ENCODE measurements around the gene ABI3. TPM values are rescaled to one million over a fixed set of nuclear protein-coding genes. Genes with fewer than 3 reads are reported as not detected.

Gene ABI3
- total RNA-seq, 1 experiment from 2014 or later: not detected

- CTCF ChIA-PET: no interaction called here
- DNase-seq: no peak
- Histone ChIP-seq H3K4me3 (no peak overlapping the region), H3K36me3 (ENCODE audit: low read depth) (no peaks in the 10 kb centered on the region), H3K27ac (no peak overlapping the region; the same call in 1 of the 2 replicates), H3K4me1 (replicated peaks; ENCODE audit: insufficient read depth) (peaks cover 12% of the 10 kb centered on the region), H3K4me2 (peak overlapping the region; percentile 87), H4K20me1 (ENCODE audit: insufficient read depth) (no peaks in the 10 kb centered on the region), H3K9me2 (ENCODE audit: insufficient read depth) (no peaks in the 10 kb centered on the region), H3K9me3 (ENCODE audit: insufficient read depth, low read depth) (peaks cover under 1% of the 10 kb centered on the region; the same call in 1 of the 2 replicates), H3K27me3 (ENCODE audit: insufficient read depth, low read depth) (no peaks in the 10 kb centered on the region), H2AFZ (0 out of 2 replicates have a peak overlapping the region, but pooled peaks have one; percentile 7), H3F3A (ENCODE audit: insufficient read depth, low read depth) (peaks cover 14% of the 10 kb centered on the region), H3K79me2 (ENCODE audit: low read depth) (no peaks in the 10 kb centered on the region)
- intact Hi-C loops (cut with micrococcal nuclease; ENCODE audit: unreplicated experiment): loop anchor here (5.0 to 10.0 kb wide), 3 partner anchors 36 to 296 kb away; partner anchors contain the start of gene ATP5MC1
- no peak for TF ChIP-seq CTCF (conservative IDR thresholded peaks at IDR 0.05)
- no TSS peak for BruUV-seq (replicated peaks)
- POLR2A ChIA-PET (ENCODE audit: unreplicated experiment): interaction anchor here (0.7 kb wide), 2 partner anchors 51 to 224 kb away, joined by 3 to 7 read pairs; partner anchors contain the start of gene PHB1
Measured at GRCh38 chr17:49190932-49191331, 19.6 kb upstream of the ABI3 start.

- H3K9me3 ChIP-seq (ENCODE audit: insufficient read depth, low read depth): no peaks in the 10 kb centered on the region; the same call in 1 of the 2 replicates
- no peaks in the 10 kb centered on the region for H3K79me2 ChIP-seq (ENCODE audit: low read depth)
- peak overlapping the region; percentile 93 for H2AFZ ChIP-seq
- ChIA-PET POLR2A (ENCODE audit: unreplicated experiment) (interaction anchor here (0.7 kb wide), 1 partner anchor 223 kb away, joined by 7 read pairs; the partner anchor contains the start of gene PHB1), CTCF (interaction anchor here (0.6 kb wide), 1 partner anchor 144 kb away, joined by 4 read pairs; no protein-coding TSS in a partner anchor)
- no peaks in the 10 kb centered on the region for H3K9me2 ChIP-seq (ENCODE audit: insufficient read depth)
- peak overlapping the region; percentile 87 for H3K4me2 ChIP-seq
- peak overlapping the region; percentile 87 for H3K27ac ChIP-seq
- H3K4me3 ChIP-seq: peak overlapping the region; percentile 74
- no peaks in the 10 kb centered on the region for H3K36me3 ChIP-seq (ENCODE audit: low read depth)
- no peaks in the 10 kb centered on the region for H4K20me1 ChIP-seq (ENCODE audit: insufficient read depth)
- H3K27me3 ChIP-seq (ENCODE audit: insufficient read depth, low read depth): no peaks in the 10 kb centered on the region
- TF ChIP-seq EZH2 (IDR thresholded peaks at IDR 0.05; ENCODE audit: low read depth): no peak
- no peak for TF ChIP-seq CTCF (conservative IDR thresholded peaks at IDR 0.05)
- H3F3A ChIP-seq (ENCODE audit: insufficient read depth, low read depth): peaks cover 19% of the 10 kb centered on the region
- no peak for DNase-seq
- intact Hi-C loops (cut with micrococcal nuclease; ENCODE audit: unreplicated experiment): loop anchor here (5.0 to 10.0 kb wide), 3 partner anchors 36 to 297 kb away; partner anchors contain the start of gene ATP5MC1
- no TSS peak for BruUV-seq (replicated peaks)
- H3K4me1 ChIP-seq (replicated peaks; ENCODE audit: insufficient read depth): peaks cover 12% of the 10 kb centered on the region
Measured at GRCh38 chr17:49191409-49191916, 19.0 kb upstream of the ABI3 start.

GRCh38 chr17:49191917-49192741, 18.4 kb upstream of the ABI3 start:
- H3K36me3 ChIP-seq (ENCODE audit: low read depth): no peaks in the 10 kb centered on the region
- H3K4me1 ChIP-seq (replicated peaks; ENCODE audit: insufficient read depth): peaks cover 12% of the 10 kb centered on the region
- no peaks in the 10 kb centered on the region for H3K9me2 ChIP-seq (ENCODE audit: insufficient read depth)
- ChIA-PET POLR2A (ENCODE audit: unreplicated experiment) (interaction anchor here (0.6 to 1.2 kb wide), 6 partner anchors 17 to 596 kb away, joined by 3 to 6 read pairs (median 4); partner anchors contain the start of gene KAT7), CTCF (interaction anchor here (0.6 to 0.9 kb wide), 2 partner anchors 37 to 145 kb away, joined by 3 to 4 read pairs; no protein-coding TSS in a partner anchor)
- H3K27ac ChIP-seq: peak overlapping the region; percentile 87
- no peaks in the 10 kb centered on the region for H4K20me1 ChIP-seq (ENCODE audit: insufficient read depth)
- peak overlapping the region; percentile 74 for H3K4me3 ChIP-seq
- peak; percentile 82 to 91 for DNase-seq
- intact Hi-C loops (cut with micrococcal nuclease; ENCODE audit: unreplicated experiment): loop anchor here (5.0 to 10.0 kb wide), 3 partner anchors 35 to 297 kb away; partner anchors contain the start of gene ATP5MC1
- no peaks in the 10 kb centered on the region for H3K27me3 ChIP-seq (ENCODE audit: insufficient read depth, low read depth)
- peak overlapping the region; percentile 87 for H3K4me2 ChIP-seq
- no peaks in the 10 kb centered on the region for H3K79me2 ChIP-seq (ENCODE audit: low read depth)
- no peaks in the 10 kb centered on the region for H3K9me3 ChIP-seq (ENCODE audit: insufficient read depth, low read depth)
- BruUV-seq (replicated peaks): no TSS peak
- H2AFZ ChIP-seq: peak overlapping the region; percentile 93
- peaks cover 21% of the 10 kb centered on the region for H3F3A ChIP-seq (ENCODE audit: insufficient read depth, low read depth)
- TF ChIP-seq EZH2 (IDR thresholded peaks at IDR 0.05; ENCODE audit: low read depth) (no peak), CTCF (conservative IDR thresholded peaks at IDR 0.05) (peak; percentile 40; the same call in 1 of the 2 replicates)

Data from PC-9 (cell line).